ENCODE measurements around the gene PIK3CG. TPM values are rescaled to one million over a fixed set of nuclear protein-coding genes. Genes with fewer than 3 reads are reported as not detected.

The PIK3CG gene
- total RNA-seq, 1 experiment from 2014 or later: 0.13 TPM

- intact Hi-C loops (cut with micrococcal nuclease; ENCODE audit: unreplicated experiment): no loop called here
- no peak for ATAC-seq
- BruUV-seq (replicated peaks): no TSS peak
Measured at GRCh38 chr7:106887421-106887820, 22.3 kb downstream of the PIK3CG start.

GRCh38 chr7:106888204-106888603 is 23.1 kb downstream of the PIK3CG start:
- H3K27me3 ChIP-seq (ENCODE audit: control insufficient read depth, insufficient read depth, low read length): no peaks in the 10 kb centered on the region
- no TSS peak for BruUV-seq (replicated peaks)
- H3K27ac ChIP-seq (ENCODE audit: low read length): no peak overlapping the region
- H3K4me1 ChIP-seq (ENCODE audit: control insufficient read depth, insufficient read depth, low read length): no peaks in the 10 kb centered on the region
- DNase-seq (ENCODE audit: low read depth, low spot score) (no peak), ATAC-seq (no peak)
- H3K36me3 ChIP-seq (ENCODE audit: control insufficient read depth, insufficient read depth, low read length): no peaks in the 10 kb centered on the region
- TF ChIP-seq CTCF (IDR thresholded peaks at IDR 0.05): no peak
- TF ChIP-seq TCF7L2 (IDR thresholded peaks at IDR 0.05; ENCODE audit: low read depth, low read length): no peak
- TF ChIP-seq SIN3A (IDR thresholded peaks at IDR 0.05; ENCODE audit: borderline replicate concordance, insufficient read depth, low read depth, low read length): no peak
- no peak for TF ChIP-seq POLR2AphosphoS5 (IDR thresholded peaks at IDR 0.05; ENCODE audit: low read depth, low read length)
- no peak for TF ChIP-seq REST (IDR thresholded peaks at IDR 0.05; ENCODE audit: insufficient read depth in 1 of 2, low read depth in 2 of 2, low read length in 1 of 2)
- ChIA-PET CTCF (no interaction called here), POLR2A (no interaction called here)
- no peak overlapping the region for H3K4me3 ChIP-seq (ENCODE audit: low read depth in 2 of 2, low read length in 2 of 2)
- intact Hi-C loops (cut with micrococcal nuclease; ENCODE audit: unreplicated experiment): no loop called here
- H3K9me3 ChIP-seq (ENCODE audit: control insufficient read depth, insufficient read depth, low read depth, low read length): no peaks in the 10 kb centered on the region
- in situ Hi-C loops (cut with HindIII; ENCODE audit: low pct_unique_long_range_greater_than_20kb, low sequenced_read_pairs): no loop called here

More at GRCh38 chr7:106887421-106887820, 22.3 kb downstream of the PIK3CG start:
- Histone ChIP-seq H3K9me3 (ENCODE audit: control insufficient read depth, insufficient read depth, low read depth, low read length) (no peaks in the 10 kb centered on the region), H3K27me3 (ENCODE audit: control insufficient read depth, insufficient read depth, low read length) (peaks cover 2% of the 10 kb centered on the region; the same call in 1 of the 2 replicates), H3K36me3 (ENCODE audit: control insufficient read depth, insufficient read depth, low read length) (no peaks in the 10 kb centered on the region; the same call in 1 of the 2 replicates), H3K27ac (ENCODE audit: low read length) (no peak overlapping the region), H3K4me1 (ENCODE audit: control insufficient read depth, insufficient read depth, low read length) (no peaks in the 10 kb centered on the region), H3K4me3 (ENCODE audit: low read depth in 2 of 2, low read length in 2 of 2) (no peak overlapping the region)
- DNase-seq (ENCODE audit: low read depth, low spot score): no peak
- POLR2A ChIA-PET: no interaction called here
- in situ Hi-C loops (cut with HindIII; ENCODE audit: low pct_unique_long_range_greater_than_20kb, low sequenced_read_pairs): no loop called here
- CTCF ChIA-PET: no interaction called here
- TF ChIP-seq TCF7L2 (IDR thresholded peaks at IDR 0.05; ENCODE audit: low read depth, low read length): no peak

- H3K27ac ChIP-seq (ENCODE audit: low read length): no peak overlapping the region
- no peaks in the 10 kb centered on the region for H3K36me3 ChIP-seq (ENCODE audit: control insufficient read depth, insufficient read depth, low read length)
- DNase-seq (ENCODE audit: low read depth, low spot score) (no peak), ATAC-seq (no peak)
- ChIA-PET CTCF (no interaction called here), POLR2A (no interaction called here)
- no peaks in the 10 kb centered on the region for H3K4me1 ChIP-seq (ENCODE audit: control insufficient read depth, insufficient read depth, low read length)
- no TSS peak for BruUV-seq (replicated peaks)
- no peak for TF ChIP-seq TCF7L2 (IDR thresholded peaks at IDR 0.05; ENCODE audit: low read depth, low read length)
- TF ChIP-seq POLR2AphosphoS5 (IDR thresholded peaks at IDR 0.05; ENCODE audit: low read depth, low read length): no peak
- no peak for TF ChIP-seq CTCF (IDR thresholded peaks at IDR 0.05)
- TF ChIP-seq SIN3A (IDR thresholded peaks at IDR 0.05; ENCODE audit: borderline replicate concordance, insufficient read depth, low read depth, low read length): no peak
- no peak for TF ChIP-seq REST (IDR thresholded peaks at IDR 0.05; ENCODE audit: insufficient read depth in 1 of 2, low read depth in 2 of 2, low read length in 1 of 2)
- no peaks in the 10 kb centered on the region for H3K27me3 ChIP-seq (ENCODE audit: control insufficient read depth, insufficient read depth, low read length)
- in situ Hi-C loops (cut with HindIII; ENCODE audit: low pct_unique_long_range_greater_than_20kb, low sequenced_read_pairs): no loop called here
- no peaks in the 10 kb centered on the region for H3K9me3 ChIP-seq (ENCODE audit: control insufficient read depth, insufficient read depth, low read depth, low read length)
- intact Hi-C loops (cut with micrococcal nuclease; ENCODE audit: unreplicated experiment): no loop called here
- H3K4me3 ChIP-seq (ENCODE audit: low read depth in 2 of 2, low read length in 2 of 2): no peak overlapping the region
Measured at GRCh38 chr7:106890952-106891351, 25.9 kb downstream of the PIK3CG start.
